HepG2 (cell line): ENCODE data around the gene HPS1. TPM values are rescaled to one million over a fixed set of nuclear protein-coding genes. Genes with fewer than 3 reads are reported as not detected.

Source experiments
- ATAC-seq: fragments of 200-7000 bp; cut with Tn5 transposase; 3 replicates; pipeline ENCODE4 v1.9.1; 2020; ENCODE audit warnings: mild to moderate bottlenecking, moderate library complexity
- BruUV-seq: library from RNA; stranded (reverse); fragments of 400-500 nt; replicated peaks from 2 replicates; lab custom pipeline; 2021; lab: Mats Ljungman, UMichigan
- CTCF ChIA-PET: fragments of 300-600 bp; formaldehyde crosslinking; extraction: SDS; loops from one replicate; lab custom pipeline; 2021; ENCODE audit warnings: low total read pairs, inconsistent platforms, low intra/inter-chr PET ratio; lab: Yijun Ruan, JAX
- POLR2A ChIA-PET: fragments of 350-600 bp; sonication (Branson Sonifier 250); formaldehyde crosslinking; loops from one replicate; lab custom pipeline; 2020; ENCODE audit warnings: antibody characterized with exemption, inconsistent platforms; lab: Yijun Ruan, JAX
- DNase-seq: peaks from one replicate; pipeline ENCODE4 v3.0.0-alpha.2; 2015; ENCODE audit warnings: low spot score
- FAIRE-seq: peaks from 3 replicates; lab custom pipeline; 2011; peaks lifted over from hg19 to GRCh38; lab: Jason Lieb, UNC
- H2AFZ ChIP-seq: one replicate; pipeline ENCODE4 v1.6.1; 2011; ENCODE audit warnings: low read length, inconsistent platforms
- H3K27ac ChIP-seq: fragments of 300-600 bp; 3 replicates; pipeline ENCODE4 v1.8.0; 2011; ENCODE audit warnings: mixed run types, mild to moderate bottlenecking, mixed read lengths, low read length, inconsistent platforms; ENCODE audit not compliant: insufficient read depth; ENCODE audit errors: extremely low read length
- H3K27me3 ChIP-seq, 2 experiments: fragments of 200-600 bp in 1 of 2; 2 replicates in 1 of 2; 3 replicates in 1 of 2; pipeline versions ENCODE4 v1.6.0 to v1.8.0; 2011; ENCODE audit warnings: low read length in 2 of 2, mild to moderate bottlenecking in 2 of 2, moderate library complexity in 2 of 2, inconsistent platforms in 1 of 2; ENCODE audit not compliant: insufficient read depth in 2 of 2, control insufficient read depth in 1 of 2
- H3K36me3 ChIP-seq, 2 experiments: fragments of 200-600 bp in 1 of 2; replicated peaks in 1 of 2; 2 replicates in 1 of 2; 3 replicates in 1 of 2; pipeline versions ENCODE4 v1.5.1 to v1.8.0; 2011; ENCODE audit warnings: low read length in 2 of 2, inconsistent platforms in 1 of 2; ENCODE audit not compliant: insufficient read depth in 2 of 2, control insufficient read depth in 1 of 2
- H3K4me1 ChIP-seq: 2 replicates; pipeline ENCODE4 v1.5.1; 2012; ENCODE audit warnings: low read length, inconsistent platforms; ENCODE audit not compliant: insufficient read depth
- H3K4me2 ChIP-seq: 2 replicates; pipeline ENCODE4 v1.6.0; 2011; ENCODE audit warnings: low read depth, low read length, inconsistent platforms
- H3K4me3 ChIP-seq, 3 experiments: fragments of 200-600 bp in 1 of 3; sonication (generic), shearing (Covaris generic) in 1 of 3; replicated peaks in 1 of 3; 2 replicates each; pipeline ENCODE4 v1.5.1; 2011 to 2016; ENCODE audit warnings: low read length in 3 of 3, inconsistent platforms in 2 of 3, low read depth in 2 of 3, mild to moderate bottlenecking in 2 of 3, control low read depth in 1 of 3, mixed read lengths in 1 of 3; ENCODE audit not compliant: insufficient read depth in 1 of 3
- H3K79me2 ChIP-seq: one replicate; pipeline ENCODE4 v1.6.1; 2011; ENCODE audit warnings: low read length, inconsistent platforms; ENCODE audit not compliant: insufficient read depth
- H3K9ac ChIP-seq: 2 replicates; pipeline ENCODE4 v1.6.0; 2011; ENCODE audit warnings: mild to moderate bottlenecking, low read depth, low read length, inconsistent platforms; ENCODE audit not compliant: insufficient read depth
- H3K9me3 ChIP-seq: 2 replicates; pipeline ENCODE4 v1.5.1; 2012; ENCODE audit warnings: mild to moderate bottlenecking, low read length
- H4K20me1 ChIP-seq: 2 replicates; pipeline ENCODE4 v1.6.0; 2011; ENCODE audit warnings: inconsistent platforms, mild to moderate bottlenecking, low read length, moderate library complexity; ENCODE audit not compliant: insufficient read depth
- FLYWCH1 ChIP-seq: sonication (generic); formaldehyde crosslinking; IDR thresholded peaks from 2 replicates; pipeline ENCODE4 v1.8.1; 2023; ENCODE audit warnings: mild to moderate bottlenecking, missing genetic modification reagents
- NBN ChIP-seq: fragments of 450-650 bp; conservative IDR thresholded peaks from 2 replicates; pipeline ENCODE4 v1.6.1; 2017
- NPAS2 ChIP-seq: sonication (generic); formaldehyde crosslinking; IDR thresholded peaks from 2 replicates; pipeline ENCODE4 v1.8.0; 2022; ENCODE audit warnings: mild to moderate bottlenecking, missing genetic modification reagents, borderline replicate concordance
- SMYD3 ChIP-seq: sonication (generic); formaldehyde crosslinking; IDR thresholded peaks from 2 replicates; pipeline ENCODE4 v1.8.1; 2023; ENCODE audit warnings: mild to moderate bottlenecking, missing genetic modification reagents
- TARDBP ChIP-seq: sonication (generic); formaldehyde crosslinking; IDR thresholded peaks from 2 replicates; pipeline ENCODE4 v1.8.0; 2022; ENCODE audit warnings: mild to moderate bottlenecking, missing genetic modification reagents
- ZBTB7B ChIP-seq: sonication (generic); formaldehyde crosslinking; IDR thresholded peaks from 2 replicates; pipeline ENCODE4 v1.4.0; 2020; ENCODE audit warnings: missing genetic modification reagents
- ZFP36L2 ChIP-seq: sonication (generic); formaldehyde crosslinking; IDR thresholded peaks from 2 replicates; pipeline ENCODE4 v1.4.0; 2020; ENCODE audit warnings: missing genetic modification reagents
- ZNF17 ChIP-seq: sonication (generic); formaldehyde crosslinking; IDR thresholded peaks from 2 replicates; pipeline ENCODE4 v1.5.0; 2020; ENCODE audit warnings: mild to moderate bottlenecking, missing genetic modification reagents
- ZNF260 ChIP-seq: sonication (generic); formaldehyde crosslinking; IDR thresholded peaks from 2 replicates; pipeline ENCODE4 v1.4.0; 2020; ENCODE audit warnings: missing genetic modification reagents, low read depth, mild to moderate bottlenecking, borderline replicate concordance
- ZNF446 ChIP-seq: sonication (generic); formaldehyde crosslinking; IDR thresholded peaks from 2 replicates; pipeline ENCODE4 v1.5.0; 2020; ENCODE audit warnings: mild to moderate bottlenecking, missing genetic modification reagents
- ZNF570 ChIP-seq: sonication (generic); formaldehyde crosslinking; IDR thresholded peaks from 2 replicates; pipeline ENCODE4 v1.4.0; 2020; ENCODE audit warnings: mild to moderate bottlenecking, missing genetic modification reagents, borderline replicate concordance
- WGBS: methylation state at CpG from one replicate; pipeline ENCODE4 v1.1.6; 2017; ENCODE audit warnings: low lambda C conversion rate; 5-methylcytosine and 5-hydroxymethylcytosine counted together
- in situ Hi-C: cut with HindIII; loops from 2 replicates; pipeline ENCODE4 v1.10.0; 2017; ENCODE audit warnings: low pct_unique_long_range_greater_than_20kb; ENCODE audit not compliant: extremely low pct_ligation_motif_present
- intact Hi-C: fragments of 100-400 bp; cut with micrococcal nuclease; formaldehyde crosslinking; loops from one replicate; pipeline ENCODE4 v1.10.0; 2022; ENCODE audit not compliant: unreplicated experiment
- polyA plus RNA-seq, 8 experiments: library from polyadenylated mRNA; depleted of rRNA in 3 of 8; stranded (reverse) in 7 of 8; unstranded in 1 of 8; fragments of >200 nt; fragmentation: Illumina TruSeq in 4 of 8; extraction: Trizol in 4 of 8; gene quantifications; 2 replicates each; pipeline versions ENCODE4 v1.2.1 to v1.2.3, GENCODE V29; 2011 to 2016; ENCODE audit warnings: low read depth in 4 of 8, missing spikeins in 1 of 8, mixed read lengths in 1 of 8; ENCODE audit not compliant: insufficient read depth in 1 of 8
- total RNA-seq, 5 experiments: library from RNA; depleted of rRNA; stranded (reverse); fragments of >200 nt; fragmentation: Illumina TruSeq; extraction: Trizol; gene quantifications; 2 replicates each; pipeline ENCODE4 v1.2.3, GENCODE V29; 2016; ENCODE audit warnings: low read depth in 1 of 5
- TF ChIP-seq, protein P1 (sequence below): sonication (generic); formaldehyde crosslinking; IDR thresholded peaks from 2 replicates; pipeline ENCODE4 v1.8.0; 2023; ENCODE audit warnings: mild to moderate bottlenecking, missing genetic modification reagents
- TF ChIP-seq, protein P2 (sequence below): IDR thresholded peaks from 2 replicates; pipeline ENCODE4 v1.6.1; 2018; ENCODE audit warnings: missing genetic modification reagents, mild to moderate bottlenecking, missing compliant biosample characterization
- TF ChIP-seq, protein P3 (sequence below): sonication (generic); formaldehyde crosslinking; IDR thresholded peaks from 2 replicates; pipeline ENCODE4 v1.4.0; 2020; ENCODE audit warnings: missing genetic modification reagents, borderline replicate concordance
- TF ChIP-seq, protein P4 (sequence below): sonication (generic); formaldehyde crosslinking; IDR thresholded peaks from 2 replicates; pipeline ENCODE4 v1.5.0; 2020; ENCODE audit warnings: missing genetic modification reagents, mild to moderate bottlenecking, borderline replicate concordance
- TF ChIP-seq, protein P5 (sequence below): sonication (generic); formaldehyde crosslinking; IDR thresholded peaks from 2 replicates; pipeline ENCODE4 v1.5.1; 2020; ENCODE audit warnings: mild to moderate bottlenecking, moderate library complexity, missing genetic modification reagents

The HPS1 gene
- total and polyA plus RNA-seq, 2 of the 13 experiments (the other 11 are each of a cell fraction or from before 2014, with no cell fraction given): 24.6 to 25.8 TPM

DNA sequence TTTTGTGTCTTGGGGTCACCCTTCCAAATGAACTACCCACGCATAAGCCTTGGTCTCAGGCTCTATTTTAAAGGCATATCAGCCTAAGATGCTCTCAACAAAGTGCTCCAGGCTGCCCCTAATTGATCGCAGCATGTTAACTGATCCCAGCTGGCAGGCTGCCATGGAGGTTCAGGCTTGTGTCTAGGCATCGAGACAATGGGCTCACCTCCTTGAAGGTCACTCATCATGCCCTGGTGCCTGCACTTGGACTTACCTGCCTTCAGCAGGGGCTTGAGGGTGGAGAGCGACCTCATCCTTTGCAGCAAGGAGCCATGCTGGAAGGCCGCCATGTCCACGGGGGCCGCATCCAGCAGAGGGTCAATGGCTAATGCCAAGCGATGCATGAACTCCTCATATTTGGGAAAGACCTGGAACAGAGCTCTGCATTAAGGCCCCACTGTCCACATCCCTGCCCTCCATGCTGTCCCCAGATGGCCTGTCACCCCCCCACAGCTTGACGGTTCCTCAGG, 49.6 kb downstream of the HPS1 start:
- Histone ChIP-seq H3K4me1 (no peaks in the 10 kb centered on the region), H4K20me1 (no peaks in the 10 kb centered on the region), H3K4me3 (no peak overlapping the region), H3K9me3 (no peaks in the 10 kb centered on the region), H2AFZ (no peak overlapping the region), H3K4me2 (no peak overlapping the region), H3K36me3 (no peaks in the 10 kb centered on the region), H3K9ac (no peak overlapping the region), H3K27ac (no peak overlapping the region), H3K79me2 (no peaks in the 10 kb centered on the region), H3K27me3 (no peaks in the 10 kb centered on the region; a peak in 1 of 5 replicates)
- in situ Hi-C loops: no loop called here
- no peak for FAIRE-seq
- 75% methylated on average over 3 of the region's 9 CpGs for WGBS
- BruUV-seq: no TSS peak
- intact Hi-C loops: no loop called here
- no peak for DNase-seq
- no peak for ATAC-seq
- ChIA-PET POLR2A (no interaction called here), CTCF (no interaction called here)
- TF ChIP-seq, protein P1, sequence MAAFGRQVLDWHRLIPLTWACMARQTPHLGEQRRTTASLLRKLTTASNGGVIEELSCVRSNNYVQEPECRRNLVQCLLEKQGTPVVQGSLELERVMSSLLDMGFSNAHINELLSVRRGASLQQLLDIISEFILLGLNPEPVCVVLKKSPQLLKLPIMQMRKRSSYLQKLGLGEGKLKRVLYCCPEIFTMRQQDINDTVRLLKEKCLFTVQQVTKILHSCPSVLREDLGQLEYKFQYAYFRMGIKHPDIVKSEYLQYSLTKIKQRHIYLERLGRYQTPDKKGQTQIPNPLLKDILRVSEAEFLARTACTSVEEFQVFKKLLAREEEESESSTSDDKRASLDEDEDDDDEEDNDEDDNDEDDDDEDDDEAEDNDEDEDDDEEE: no peak
- TF ChIP-seq ZNF570 (CRISPR knock-in tag) (no peak), ZNF260 (CRISPR knock-in tag) (no peak), ZNF17 (no peak), FLYWCH1 (no peak), SMYD3 (CRISPR knock-in tag) (no peak), ZFP36L2 (CRISPR knock-in tag) (no peak), NPAS2 (CRISPR knock-in tag) (no peak), NBN (no peak), ZBTB7B (CRISPR knock-in tag) (no peak), ZNF446 (no peak), TARDBP (CRISPR knock-in tag) (no peak)
- TF ChIP-seq, protein P2, sequence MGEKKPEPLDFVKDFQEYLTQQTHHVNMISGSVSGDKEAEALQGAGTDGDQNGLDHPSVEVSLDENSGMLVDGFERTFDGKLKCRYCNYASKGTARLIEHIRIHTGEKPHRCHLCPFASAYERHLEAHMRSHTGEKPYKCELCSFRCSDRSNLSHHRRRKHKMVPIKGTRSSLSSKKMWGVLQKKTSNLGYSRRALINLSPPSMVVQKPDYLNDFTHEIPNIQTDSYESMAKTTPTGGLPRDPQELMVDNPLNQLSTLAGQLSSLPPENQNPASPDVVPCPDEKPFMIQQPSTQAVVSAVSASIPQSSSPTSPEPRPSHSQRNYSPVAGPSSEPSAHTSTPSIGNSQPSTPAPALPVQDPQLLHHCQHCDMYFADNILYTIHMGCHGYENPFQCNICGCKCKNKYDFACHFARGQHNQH: no peak
- TF ChIP-seq, protein P3, sequence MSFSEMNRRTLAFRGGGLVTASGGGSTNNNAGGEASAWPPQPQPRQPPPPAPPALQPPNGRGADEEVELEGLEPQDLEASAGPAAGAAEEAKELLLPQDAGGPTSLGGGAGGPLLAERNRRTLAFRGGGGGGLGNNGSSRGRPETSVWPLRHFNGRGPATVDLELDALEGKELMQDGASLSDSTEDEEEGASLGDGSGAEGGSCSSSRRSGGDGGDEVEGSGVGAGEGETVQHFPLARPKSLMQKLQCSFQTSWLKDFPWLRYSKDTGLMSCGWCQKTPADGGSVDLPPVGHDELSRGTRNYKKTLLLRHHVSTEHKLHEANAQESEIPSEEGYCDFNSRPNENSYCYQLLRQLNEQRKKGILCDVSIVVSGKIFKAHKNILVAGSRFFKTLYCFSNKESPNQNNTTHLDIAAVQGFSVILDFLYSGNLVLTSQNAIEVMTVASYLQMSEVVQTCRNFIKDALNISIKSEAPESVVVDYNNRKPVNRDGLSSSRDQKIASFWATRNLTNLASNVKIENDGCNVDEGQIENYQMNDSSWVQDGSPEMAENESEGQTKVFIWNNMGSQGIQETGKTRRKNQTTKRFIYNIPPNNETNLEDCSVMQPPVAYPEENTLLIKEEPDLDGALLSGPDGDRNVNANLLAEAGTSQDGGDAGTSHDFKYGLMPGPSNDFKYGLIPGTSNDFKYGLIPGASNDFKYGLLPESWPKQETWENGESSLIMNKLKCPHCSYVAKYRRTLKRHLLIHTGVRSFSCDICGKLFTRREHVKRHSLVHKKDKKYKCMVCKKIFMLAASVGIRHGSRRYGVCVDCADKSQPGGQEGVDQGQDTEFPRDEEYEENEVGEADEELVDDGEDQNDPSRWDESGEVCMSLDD: no peak
- TF ChIP-seq, protein P4, sequence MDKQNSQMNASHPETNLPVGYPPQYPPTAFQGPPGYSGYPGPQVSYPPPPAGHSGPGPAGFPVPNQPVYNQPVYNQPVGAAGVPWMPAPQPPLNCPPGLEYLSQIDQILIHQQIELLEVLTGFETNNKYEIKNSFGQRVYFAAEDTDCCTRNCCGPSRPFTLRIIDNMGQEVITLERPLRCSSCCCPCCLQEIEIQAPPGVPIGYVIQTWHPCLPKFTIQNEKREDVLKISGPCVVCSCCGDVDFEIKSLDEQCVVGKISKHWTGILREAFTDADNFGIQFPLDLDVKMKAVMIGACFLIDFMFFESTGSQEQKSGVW (CRISPR knock-in tag): no peak
- TF ChIP-seq, protein P5, sequence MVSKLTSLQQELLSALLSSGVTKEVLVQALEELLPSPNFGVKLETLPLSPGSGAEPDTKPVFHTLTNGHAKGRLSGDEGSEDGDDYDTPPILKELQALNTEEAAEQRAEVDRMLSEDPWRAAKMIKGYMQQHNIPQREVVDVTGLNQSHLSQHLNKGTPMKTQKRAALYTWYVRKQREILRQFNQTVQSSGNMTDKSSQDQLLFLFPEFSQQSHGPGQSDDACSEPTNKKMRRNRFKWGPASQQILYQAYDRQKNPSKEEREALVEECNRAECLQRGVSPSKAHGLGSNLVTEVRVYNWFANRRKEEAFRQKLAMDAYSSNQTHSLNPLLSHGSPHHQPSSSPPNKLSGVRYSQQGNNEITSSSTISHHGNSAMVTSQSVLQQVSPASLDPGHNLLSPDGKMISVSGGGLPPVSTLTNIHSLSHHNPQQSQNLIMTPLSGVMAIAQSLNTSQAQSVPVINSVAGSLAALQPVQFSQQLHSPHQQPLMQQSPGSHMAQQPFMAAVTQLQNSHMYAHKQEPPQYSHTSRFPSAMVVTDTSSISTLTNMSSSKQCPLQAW (CRISPR knock-in tag): no peak
